Small intestine (tissue), 7 donors: ENCODE results near the gene ATL2. TPM values are rescaled to one million over a fixed set of nuclear protein-coding genes. Genes with fewer than 3 reads are reported as not detected.
"Not testable (repeated sequence)": the region's sequence is repeated elsewhere in the genome, so short reads cannot be mapped to it uniquely, and the experiment has no call there.

Experiments
- DNase-seq, 2 donors: peaks; one replicate each; pipeline versions ENCODE4 v3.0.0 to v3.0.0-alpha.2; 2013
- FAIRE-seq: peaks from 2 replicates; lab custom pipeline; 2012; peaks lifted over from hg19 to GRCh38; lab: Jason Lieb, UNC
- H3K27ac ChIP-seq, 3 donors: one replicate each; pipeline ENCODE4 v1.5.1; 2013; ENCODE audit warnings: low read length in 2 of 3, mild to moderate bottlenecking in 2 of 3, control low read depth in 1 of 3, inconsistent platforms in 1 of 3, low read depth in 1 of 3, moderate library complexity in 1 of 3
- H3K27me3 ChIP-seq, 3 donors: one replicate each; pipeline ENCODE4 v1.6.1; 2013; ENCODE audit warnings: low read length in 3 of 3, inconsistent platforms in 1 of 3; ENCODE audit not compliant: control insufficient read depth in 3 of 3, insufficient read depth in 3 of 3
- H3K36me3 ChIP-seq, 3 donors: one replicate each; pipeline ENCODE4 v1.6.1; 2013; ENCODE audit warnings: low read length in 3 of 3, inconsistent platforms in 1 of 3, low read depth in 1 of 3, mild to moderate bottlenecking in 1 of 3, moderate library complexity in 1 of 3; ENCODE audit not compliant: control insufficient read depth in 3 of 3, insufficient read depth in 2 of 3
- H3K4me1 ChIP-seq, 3 donors: one replicate each; pipeline ENCODE4 v1.6.1; 2013; ENCODE audit warnings: low read length in 2 of 3, inconsistent platforms in 1 of 3, low read depth in 1 of 3, mild to moderate bottlenecking in 1 of 3, moderate library complexity in 1 of 3; ENCODE audit not compliant: control insufficient read depth in 3 of 3, insufficient read depth in 2 of 3
- H3K4me3 ChIP-seq, 3 donors: one replicate each; pipeline ENCODE4 v1.5.1; 2013; ENCODE audit warnings: low read length in 3 of 3, control low read depth in 1 of 3, inconsistent platforms in 1 of 3, low read depth in 1 of 3, mild to moderate bottlenecking in 1 of 3, moderate library complexity in 1 of 3
- H3K9me3 ChIP-seq, 2 donors: one replicate each; pipeline ENCODE4 v1.6.1; 2013; ENCODE audit warnings: low read depth in 1 of 2, low read length in 1 of 2; ENCODE audit not compliant: control insufficient read depth in 2 of 2, insufficient read depth in 1 of 2
- WGBS, 3 donors: extraction: QIAGEN DNeasy Blood & Tissue Kit; methylation state at CpG; one replicate each; pipeline ENCODE4 v1.1.7; 2013; 5-methylcytosine and 5-hydroxymethylcytosine counted together
- polyA plus RNA-seq, 4 donors: library from polyadenylated mRNA; stranded (reverse) in 3 of 4; unstranded in 1 of 4; fragments of 200-250 nt in 3 of 4; fragments of 120-200 nt in 1 of 4; gene quantifications; one replicate each; pipeline versions ENCODE4 v1.2.1 to v1.2.3, GENCODE V29; 2013
- donor health status: healthy with polysubstance abuse.
- donor health status: control.
- donor health status: control.
- donor health status: Bipolar disorder and iron deficiency.
- donor health status: healthy.

Gene ATL2
- polyA plus RNA-seq, 4 donors, result 26.2 to 78.8 (median 34.5) TPM

- Histone ChIP-seq H3K27ac (no peak overlapping the region), H3K4me1 (peaks cover 0 to 42% (median 4%) of the 10 kb centered on the region in 3 donors), H3K27me3 (peaks cover 0 to 3% (median 0%) of the 10 kb centered on the region in 3 donors), H3K36me3 (no peaks in the 10 kb centered on the region), H3K9me3 (peaks cover 0 to 26% of the 10 kb centered on the region in 2 donors), H3K4me3 (no peak overlapping the region)
- DNase-seq, result no peak
- no peak for FAIRE-seq
- WGBS, 3 donors, result 82 to 85% (median 84%) methylated on average over 9 of the region's 9 CpGs
Measured at GRCh38 chr2:38416296-38417036, 39.4 kb upstream of the ATL2 start.

GRCh38 chr2:38415728-38416291 is 38.7 kb upstream of the ATL2 start:
- peaks cover 0 to 36% (median 4%) of the 10 kb centered on the region in 3 donors for H3K4me1 ChIP-seq
- WGBS, 3 donors, result 87 to 93% (median 89%) methylated on average over 4 of the region's 4 CpGs
- H3K9me3 ChIP-seq, result peaks cover 0 to 26% of the 10 kb centered on the region in 2 donors
- no peak overlapping the region for H3K4me3 ChIP-seq
- peaks cover 0 to 3% (median 0%) of the 10 kb centered on the region in 3 donors for H3K27me3 ChIP-seq
- H3K27ac ChIP-seq, result no peak overlapping the region
- FAIRE-seq (no peak), DNase-seq (no peak)
- H3K36me3 ChIP-seq, result no peaks in the 10 kb centered on the region

- 8 to 56% (median 31%) methylated on average over 3 of the region's 3 CpGs for WGBS, 3 donors
- Histone ChIP-seq H3K36me3 (no peaks in the 10 kb centered on the region), H3K27ac (no peak overlapping the region), H3K27me3 (peaks cover 0 to 3% (median 0%) of the 10 kb centered on the region in 3 donors), H3K9me3 (peaks cover 0 to 26% of the 10 kb centered on the region in 2 donors), H3K4me3 (no peak overlapping the region), H3K4me1 (peaks cover 0 to 36% (median 4%) of the 10 kb centered on the region in 3 donors)
- FAIRE-seq, result no peak
- DNase-seq, result peak in 1 of 2 donors; percentile 35
Measured at GRCh38 chr2:38415023-38415422, 38.0 kb upstream of the ATL2 start.

DNA sequence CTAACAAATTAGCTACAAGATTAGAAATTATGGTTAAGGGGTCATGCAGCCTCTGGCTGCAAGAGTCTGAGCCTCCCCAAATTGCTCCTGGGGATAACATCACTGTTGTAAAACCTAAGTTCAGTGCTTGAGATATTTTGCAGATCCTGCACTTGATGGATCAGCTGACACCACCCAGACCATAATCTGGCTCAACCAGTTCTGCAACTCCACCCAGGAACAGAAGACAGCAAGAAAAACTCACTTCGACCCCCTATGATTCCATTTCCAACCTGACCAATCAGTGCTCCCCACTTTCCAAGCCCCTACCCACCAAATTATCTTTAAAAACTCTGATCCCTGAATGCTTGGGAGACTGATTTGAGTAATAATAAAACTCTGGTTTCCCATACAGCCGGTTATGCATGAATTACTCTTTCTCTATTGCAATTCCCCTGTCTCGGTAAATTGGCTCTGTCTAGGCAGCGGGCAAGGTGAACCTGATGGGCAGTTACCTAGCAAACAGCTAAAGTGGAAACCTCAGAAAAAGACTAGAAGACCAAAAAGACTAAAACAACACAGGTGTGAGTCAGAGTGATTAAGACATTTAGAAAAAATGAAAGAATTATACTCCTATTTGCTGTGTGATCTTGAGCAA is 35.3 kb upstream of the ATL2 start:
- FAIRE-seq, H3K27ac ChIP-seq: not testable (repeated sequence)
- WGBS, 3 donors, result 74 to 90% (median 86%) methylated on average over 4 of the region's 4 CpGs

GRCh38 chr2:38409156-38410102 is 32.4 kb upstream of the ATL2 start:
- no peak overlapping the region for H3K4me3 ChIP-seq
- WGBS, 3 donors, result 42 to 52% (median 46%) methylated on average over 2 of the region's 2 CpGs

More for the DNA sequence above, 35.3 kb upstream of the ATL2 start:
- Histone ChIP-seq H3K4me1 (peaks cover 0 to 20% (median 4%) of the 10 kb centered on the region in 3 donors), H3K9me3 (peaks cover 0 to 26% of the 10 kb centered on the region in 2 donors)
- not testable (repeated sequence) for H3K36me3 ChIP-seq, DNase-seq, H3K4me3 ChIP-seq, H3K27me3 ChIP-seq

GRCh38 chr2:38407111-38407682 is 30.1 kb upstream of the ATL2 start:
- 19 to 49% (median 22%) methylated on average over 4 of the region's 4 CpGs for WGBS, 3 donors
- no peaks in the 10 kb centered on the region for H3K36me3 ChIP-seq
- H3K4me1 ChIP-seq, result peaks cover 7 to 22% (median 8%) of the 10 kb centered on the region in 3 donors
- FAIRE-seq (no peak), DNase-seq (peak; percentile 92 to 95)
- H3K9me3 ChIP-seq, result peaks cover 0 to 6% of the 10 kb centered on the region in 2 donors
- H3K27me3 ChIP-seq, result no peaks in the 10 kb centered on the region
- peak overlapping the region; percentile 49 to 90 (median 85) for H3K27ac ChIP-seq
- H3K4me3 ChIP-seq, result no peak overlapping the region

More at GRCh38 chr2:38409156-38410102, 32.4 kb upstream of the ATL2 start:
- DNase-seq (no peak), FAIRE-seq (no peak)
- no peaks in the 10 kb centered on the region for H3K36me3 ChIP-seq
- peaks cover 7 to 27% (median 9%) of the 10 kb centered on the region in 3 donors for H3K4me1 ChIP-seq
- no peak overlapping the region for H3K27ac ChIP-seq
- no peaks in the 10 kb centered on the region for H3K27me3 ChIP-seq
- peaks cover 0 to 26% of the 10 kb centered on the region in 2 donors for H3K9me3 ChIP-seq

GRCh38 chr2:38406597-38407110 is 29.6 kb upstream of the ATL2 start:
- Histone ChIP-seq H3K9me3 (peaks cover 0 to under 1% of the 10 kb centered on the region in 2 donors), H3K27me3 (no peaks in the 10 kb centered on the region), H3K4me1 (peaks cover 7 to 22% (median 8%) of the 10 kb centered on the region in 3 donors), H3K36me3 (no peaks in the 10 kb centered on the region), H3K4me3 (no peak overlapping the region), H3K27ac (peak overlapping the region; percentile 49 to 90 (median 85))
- FAIRE-seq (no peak), DNase-seq (no peak)
- 83 to 92% (median 89%) methylated on average over 8 of the region's 8 CpGs for WGBS, 3 donors
